Measurements from ENCODE around the gene CLEC10A. TPM values are rescaled to one million over a fixed set of nuclear protein-coding genes. Genes with fewer than 3 reads are reported as not detected.

The CLEC10A gene
- total and polyA plus RNA-seq, 2 donors (not counting 3 experiments of a cell fraction or from before 2014, with no cell fraction given): 0.14 TPM; not detected in 1

DNA sequence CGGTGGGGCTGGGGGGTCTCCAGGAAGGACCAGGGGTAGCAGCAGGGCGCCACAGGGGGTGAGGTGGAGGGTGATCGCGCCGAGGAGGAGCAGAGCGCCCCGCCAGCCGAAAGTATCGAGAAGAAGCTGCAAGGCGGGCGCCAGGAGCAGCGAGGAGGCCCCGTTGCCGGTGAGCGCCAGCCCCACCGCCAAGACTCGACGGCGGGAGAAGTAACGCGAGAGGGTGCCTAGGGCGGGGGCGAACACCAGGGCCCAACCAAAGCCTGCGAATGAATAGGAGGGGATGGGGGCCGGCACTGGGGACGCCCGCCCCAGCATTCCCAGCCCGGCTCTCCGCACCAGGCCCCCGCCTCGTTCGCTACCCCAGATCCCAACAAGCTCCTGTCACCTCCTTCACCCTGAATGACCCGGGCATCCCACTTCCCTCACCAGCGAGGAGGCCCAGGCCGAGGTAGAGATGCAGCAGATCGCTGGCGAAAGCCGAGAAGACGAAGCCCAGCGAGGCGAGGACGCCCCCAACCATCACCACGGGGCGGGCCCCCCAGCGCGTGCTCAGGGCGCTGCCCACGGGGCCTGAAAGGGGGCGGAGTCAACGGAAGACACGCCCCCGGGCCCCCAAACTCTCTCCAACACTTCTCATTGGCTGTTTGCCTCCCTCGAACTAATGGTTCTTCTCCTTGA lies 37.4 kb downstream of the CLEC10A start:
- DNase-seq (ENCODE audit: low read depth, low spot score): no peak
- Histone ChIP-seq H4K20me1 (replicated peaks; ENCODE audit: control insufficient read depth, extremely low read depth, insufficient read depth, low read length) (no peaks in the 10 kb centered on the region), H3K36me3 (ENCODE audit: control insufficient read depth in 2 of 2, extremely low read depth in 1 of 2, insufficient read depth in 2 of 2, low read length in 2 of 2) (no peaks in the 10 kb centered on the region), H3K4me2 (ENCODE audit: insufficient read depth, low read length) (peak overlapping the region; percentile 40), H3K9me1 (replicated peaks; ENCODE audit: control insufficient read depth, extremely low read depth, insufficient read depth, low read length) (no peaks in the 10 kb centered on the region), H2AFZ (ENCODE audit: low read depth, low read length) (peak overlapping the region; percentile 92), H3K79me2 (ENCODE audit: control insufficient read depth, insufficient read depth, low read length) (no peaks in the 10 kb centered on the region), H3K9ac (replicated peaks; ENCODE audit: extremely low read depth, insufficient read depth, low read length) (no peak overlapping the region), H3K4me3 (replicated peaks in 1 of 3; ENCODE audit: insufficient read depth in 1 of 3, low read depth in 1 of 3, low read length in 3 of 3) (peak overlapping the region in 2 of 3 experiments; percentile 5 to 35), H3K27ac (ENCODE audit: insufficient read depth, low read depth, low read length) (no peak overlapping the region), H3K4me1 (ENCODE audit: control insufficient read depth, extremely low read depth, insufficient read depth, low read length) (peaks cover 30% of the 10 kb centered on the region), H3K9me3 (replicated peaks; ENCODE audit: control insufficient read depth, insufficient read depth, low read length) (no peaks in the 10 kb centered on the region), H3K27me3 (ENCODE audit: control insufficient read depth in 2 of 2, insufficient read depth in 2 of 2, low read length in 2 of 2) (no peaks in the 10 kb centered on the region)
- ChIA-PET POLR2A (no interaction called here), CTCF (interaction anchor here (0.6 kb wide), 2 partner anchors 94 to 175 kb away, joined by 3 read pairs; no protein-coding TSS in a partner anchor)
- no TSS peak for BruUV-seq (replicated peaks)
- TF ChIP-seq MYC (IDR thresholded peaks at IDR 0.05; ENCODE audit: low read depth, low read length): no peak
- dilution Hi-C loops (cut with MboI; ENCODE audit: extremely low pct_ligation_motif_present, low sequenced_read_pairs): no loop called here
- FAIRE-seq: no peak
- intact Hi-C loops (cut with micrococcal nuclease): no loop called here

DNA sequence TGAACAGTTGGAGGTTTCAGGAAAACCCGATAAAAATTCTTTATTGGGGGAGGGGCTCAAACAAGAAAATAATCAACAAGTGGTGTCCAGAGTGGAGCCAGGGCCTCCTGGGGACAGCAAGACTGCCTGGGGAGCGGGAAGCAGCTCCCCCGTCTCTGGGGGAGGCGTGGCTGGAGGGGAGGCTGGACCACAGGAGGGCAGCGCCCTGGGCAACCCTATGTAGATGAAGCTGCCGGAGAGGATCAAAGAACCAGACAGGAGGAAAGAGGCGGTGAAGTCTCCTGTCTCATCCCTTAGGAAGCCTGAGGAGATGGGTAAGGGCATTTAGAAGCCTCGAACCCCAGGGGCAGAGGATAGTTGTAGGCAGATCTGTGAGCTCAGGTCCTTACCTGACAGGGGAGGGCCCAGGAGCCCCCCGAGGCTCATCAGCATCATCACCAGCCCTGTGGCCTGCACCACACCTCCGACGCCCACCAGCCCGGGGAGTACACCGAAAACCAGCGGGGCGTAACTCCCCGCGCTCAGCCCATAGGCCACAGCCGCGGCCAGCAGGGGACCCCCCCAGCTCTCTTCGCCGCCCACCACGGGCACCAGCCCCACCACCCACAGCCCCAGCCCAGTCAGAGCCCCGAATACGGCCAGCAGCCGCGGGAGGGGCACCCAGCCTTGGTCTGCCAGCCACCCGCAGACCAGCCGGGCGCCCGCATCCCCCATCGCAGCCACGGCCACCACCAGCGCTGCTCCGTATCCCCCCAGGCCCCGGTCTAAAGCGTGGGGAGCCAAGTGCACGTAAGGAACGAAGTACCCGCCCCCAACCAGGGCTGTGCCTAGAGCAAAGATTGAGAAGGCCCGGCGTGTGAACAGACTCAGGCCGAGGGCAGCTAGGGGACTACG lies 38.2 kb downstream of the CLEC10A start:
- H3K9ac ChIP-seq (replicated peaks; ENCODE audit: extremely low read depth, insufficient read depth, low read length): no peak overlapping the region
- no peak for FAIRE-seq
- TF ChIP-seq MYC (IDR thresholded peaks at IDR 0.05; ENCODE audit: low read depth, low read length) (no peak), EZH2 (IDR thresholded peaks at IDR 0.05; ENCODE audit: borderline replicate concordance, low read depth, low read length, severe bottlenecking) (no peak), POLR2A (IDR thresholded peaks at IDR 0.05; ENCODE audit: low read depth, low read length) (no peak), POLR2AphosphoS5 (IDR thresholded peaks at IDR 0.05; ENCODE audit: insufficient read depth, low read depth, low read length) (no peak), JUN (IDR thresholded peaks at IDR 0.05; ENCODE audit: borderline replicate concordance, insufficient read depth, insufficient read length, low read depth) (no peak), FOS (IDR thresholded peaks at IDR 0.05; ENCODE audit: borderline replicate concordance, insufficient read depth, low read length) (no peak), GATA2 (IDR thresholded peaks at IDR 0.05; ENCODE audit: insufficient read depth, insufficient read length, low read depth, low read length) (no peak)
- TF ChIP-seq, protein P1, sequence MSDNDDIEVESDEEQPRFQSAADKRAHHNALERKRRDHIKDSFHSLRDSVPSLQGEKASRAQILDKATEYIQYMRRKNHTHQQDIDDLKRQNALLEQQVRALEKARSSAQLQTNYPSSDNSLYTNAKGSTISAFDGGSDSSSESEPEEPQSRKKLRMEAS (IDR thresholded peaks at IDR 0.05; ENCODE audit: insufficient read depth, insufficient read length): no peak
- TF ChIP-seq, protein P2, sequence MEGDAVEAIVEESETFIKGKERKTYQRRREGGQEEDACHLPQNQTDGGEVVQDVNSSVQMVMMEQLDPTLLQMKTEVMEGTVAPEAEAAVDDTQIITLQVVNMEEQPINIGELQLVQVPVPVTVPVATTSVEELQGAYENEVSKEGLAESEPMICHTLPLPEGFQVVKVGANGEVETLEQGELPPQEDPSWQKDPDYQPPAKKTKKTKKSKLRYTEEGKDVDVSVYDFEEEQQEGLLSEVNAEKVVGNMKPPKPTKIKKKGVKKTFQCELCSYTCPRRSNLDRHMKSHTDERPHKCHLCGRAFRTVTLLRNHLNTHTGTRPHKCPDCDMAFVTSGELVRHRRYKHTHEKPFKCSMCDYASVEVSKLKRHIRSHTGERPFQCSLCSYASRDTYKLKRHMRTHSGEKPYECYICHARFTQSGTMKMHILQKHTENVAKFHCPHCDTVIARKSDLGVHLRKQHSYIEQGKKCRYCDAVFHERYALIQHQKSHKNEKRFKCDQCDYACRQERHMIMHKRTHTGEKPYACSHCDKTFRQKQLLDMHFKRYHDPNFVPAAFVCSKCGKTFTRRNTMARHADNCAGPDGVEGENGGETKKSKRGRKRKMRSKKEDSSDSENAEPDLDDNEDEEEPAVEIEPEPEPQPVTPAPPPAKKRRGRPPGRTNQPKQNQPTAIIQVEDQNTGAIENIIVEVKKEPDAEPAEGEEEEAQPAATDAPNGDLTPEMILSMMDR (IDR thresholded peaks at IDR 0.05; ENCODE audit: extremely low read depth in 1 of 2, insufficient read depth in 1 of 2, low read depth in 1 of 2, low read length in 2 of 2): no peak
- peak overlapping the region; percentile 11 for H2AFZ ChIP-seq (ENCODE audit: low read depth, low read length)
- no peak overlapping the region for H3K4me2 ChIP-seq (ENCODE audit: insufficient read depth, low read length)
- no peaks in the 10 kb centered on the region for H3K9me1 ChIP-seq (replicated peaks; ENCODE audit: control insufficient read depth, extremely low read depth, insufficient read depth, low read length)
- H3K36me3 ChIP-seq (ENCODE audit: control insufficient read depth in 2 of 2, extremely low read depth in 1 of 2, insufficient read depth in 2 of 2, low read length in 2 of 2): no peaks in the 10 kb centered on the region
- H3K4me1 ChIP-seq (ENCODE audit: control insufficient read depth, extremely low read depth, insufficient read depth, low read length): peaks cover 32% of the 10 kb centered on the region
- intact Hi-C loops (cut with micrococcal nuclease) (no loop called here), dilution Hi-C loops (cut with MboI; ENCODE audit: extremely low pct_ligation_motif_present, low sequenced_read_pairs) (no loop called here)
- no peak overlapping the region for H3K27ac ChIP-seq (ENCODE audit: insufficient read depth, low read depth, low read length)
- ChIA-PET POLR2A (no interaction called here), CTCF (interaction anchor here (0.6 to 0.8 kb wide), 2 partner anchors 176 to 255 kb away, joined by 3 read pairs; no protein-coding TSS in a partner anchor)
- no TSS peak for BruUV-seq (replicated peaks)
- H3K27me3 ChIP-seq (ENCODE audit: control insufficient read depth in 2 of 2, insufficient read depth in 2 of 2, low read length in 2 of 2): no peaks in the 10 kb centered on the region
- no peaks in the 10 kb centered on the region for H3K79me2 ChIP-seq (ENCODE audit: control insufficient read depth, insufficient read depth, low read length)
- DNase-seq (ENCODE audit: low read depth, low spot score): no peak
- no peaks in the 10 kb centered on the region for H4K20me1 ChIP-seq (replicated peaks; ENCODE audit: control insufficient read depth, extremely low read depth, insufficient read depth, low read length)
- H3K4me3 ChIP-seq (replicated peaks in 1 of 3; ENCODE audit: insufficient read depth in 1 of 3, low read depth in 1 of 3, low read length in 3 of 3): no peak overlapping the region
- no peaks in the 10 kb centered on the region for H3K9me3 ChIP-seq (replicated peaks; ENCODE audit: control insufficient read depth, insufficient read depth, low read length)

Data from endothelial cell of umbilical vein (primary cell).